K562 (cell line): ENCODE measurements around the gene BOLA3. TPM values are rescaled to one million over a fixed set of nuclear protein-coding genes. Genes with fewer than 3 reads are reported as not detected.

Source experiments
- ATAC-seq: fragments of 200-7000 bp; cut with Tn5 transposase; 3 replicates; pipeline ENCODE4 v1.9.1; 2020; ENCODE audit warnings: moderate library complexity
- BruUV-seq: library from RNA; stranded (reverse); fragments of 400-500 nt; replicated peaks from 2 replicates; lab custom pipeline; 2021; lab: Mats Ljungman, UMichigan
- CTCF ChIA-PET: fragments of 300-600 bp; formaldehyde crosslinking; extraction: SDS; loops from one replicate; lab custom pipeline; 2021; ENCODE audit warnings: low intra/inter-chr PET ratio; lab: Yijun Ruan, JAX
- POLR2A ChIA-PET: fragments of 300-600, 350-650 bp; sonication (Branson Sonifier 250); formaldehyde crosslinking; extraction: SDS; loops from one replicate; lab custom pipeline; 2021; ENCODE audit warnings: antibody characterized with exemption, inconsistent platforms; lab: Yijun Ruan, JAX
- DNase-seq, 4 experiments: peaks; one replicate each; pipeline versions ENCODE4 v3.0.0 to v3.0.0-alpha.2; 2011 to 2018; ENCODE audit warnings: low spot score in 3 of 4, mixed read lengths in 3 of 4; ENCODE audit errors: extremely low read depth in 1 of 4
- FAIRE-seq: peaks from 2 replicates; lab custom pipeline; 2011; peaks lifted over from hg19 to GRCh38; lab: Jason Lieb, UNC
- H2AFZ ChIP-seq: 2 replicates; pipeline ENCODE4 v1.6.0; 2011; ENCODE audit warnings: low read depth, low read length, control low read depth, inconsistent platforms
- H3K27ac ChIP-seq: fragments of 200-600 bp; 3 replicates; pipeline ENCODE4 v1.8.0; 2011; ENCODE audit warnings: low read depth, mild to moderate bottlenecking, control low read depth, inconsistent platforms, low read length, moderate library complexity, mixed read lengths; ENCODE audit errors: extremely low read depth
- H3K27me3 ChIP-seq, 2 experiments: fragments of 300-600 bp in 1 of 2; 2 replicates in 1 of 2; 3 replicates in 1 of 2; pipeline versions ENCODE4 v1.6.0 to v1.8.0; 2011; ENCODE audit warnings: inconsistent platforms in 2 of 2, low read length in 2 of 2, mild to moderate bottlenecking in 1 of 2, mixed read lengths in 1 of 2, moderate library complexity in 1 of 2; ENCODE audit not compliant: control insufficient read depth in 2 of 2, insufficient read depth in 2 of 2
- H3K36me3 ChIP-seq: fragments of 300-600 bp; 3 replicates; pipeline ENCODE4 v1.8.0; 2011; ENCODE audit warnings: mild to moderate bottlenecking, low read length, inconsistent platforms; ENCODE audit not compliant: control insufficient read depth, insufficient read depth
- H3K4me1 ChIP-seq, 2 experiments: fragments of 200-600 bp in 1 of 2; replicated peaks in 1 of 2; 2 replicates in 1 of 2; 3 replicates in 1 of 2; pipeline versions ENCODE4 v1.5.1 to v1.8.0; 2011; ENCODE audit warnings: inconsistent platforms in 2 of 2, low read length in 2 of 2, mild to moderate bottlenecking in 1 of 2, mixed read lengths in 1 of 2, moderate library complexity in 1 of 2; ENCODE audit not compliant: control insufficient read depth in 2 of 2, insufficient read depth in 2 of 2
- H3K4me2 ChIP-seq: 2 replicates; pipeline ENCODE4 v1.6.1; 2011; ENCODE audit warnings: low read length, control low read depth, inconsistent platforms, mixed read lengths; ENCODE audit not compliant: insufficient read depth
- H3K4me3 ChIP-seq: fragments of 200-600 bp; sonication (generic), shearing (Covaris generic); 2 replicates; pipeline ENCODE4 v1.5.1; 2016; ENCODE audit warnings: control low read depth, inconsistent platforms
- H3K79me2 ChIP-seq: fragments of 200-600 bp; 3 replicates; pipeline ENCODE4 v1.8.0; 2011; ENCODE audit warnings: low read length, inconsistent platforms; ENCODE audit not compliant: control insufficient read depth, insufficient read depth
- H3K9ac ChIP-seq, 2 experiments: 2 replicates each; pipeline versions ENCODE4 v1.6.0 to v1.6.1; 2011; ENCODE audit warnings: low read depth in 2 of 2, low read length in 2 of 2, control low read depth in 1 of 2, inconsistent platforms in 1 of 2, mild to moderate bottlenecking in 1 of 2, mixed read lengths in 1 of 2; ENCODE audit not compliant: insufficient read depth in 1 of 2
- H3K9me1 ChIP-seq: one replicate; pipeline ENCODE4 v1.6.0; 2011; ENCODE audit warnings: inconsistent platforms, mild to moderate bottlenecking, low read length, moderate library complexity; ENCODE audit not compliant: control insufficient read depth, insufficient read depth
- H3K9me3 ChIP-seq: replicated peaks from 2 replicates; pipeline ENCODE4 v1.5.1; 2011; ENCODE audit warnings: low read depth, low read length, inconsistent platforms; ENCODE audit not compliant: control insufficient read depth, insufficient read depth
- H4K20me1 ChIP-seq: replicated peaks from 2 replicates; pipeline ENCODE4 v1.6.1; 2011; ENCODE audit warnings: low read length, inconsistent platforms, mixed read lengths; ENCODE audit not compliant: control insufficient read depth, insufficient read depth
- CHCHD3 ChIP-seq: fragments of 250-450 bp; sonication (Bioruptor Pico); IDR thresholded peaks from 2 replicates; pipeline ENCODE4 v2.1.2; 2022; ENCODE audit warnings: mild to moderate bottlenecking
- KAT7 ChIP-seq: sonication (generic); formaldehyde crosslinking; IDR thresholded peaks from 2 replicates; pipeline ENCODE4 v1.8.0; 2022; ENCODE audit warnings: missing genetic modification reagents, mild to moderate bottlenecking, borderline replicate concordance
- NCOA1 ChIP-seq: fragments of 450-650 bp; IDR thresholded peaks from 2 replicates; pipeline ENCODE4 v1.6.1; 2016; ENCODE audit warnings: low read depth
- RAD21 ChIP-seq, 2 experiments: fragments of 250-450 bp in 1 of 2; fragments of 450-650 bp in 1 of 2; sonication (Bioruptor Pico) in 1 of 2; formaldehyde crosslinking in 1 of 2; IDR thresholded peaks in 1 of 2; conservative IDR thresholded peaks in 1 of 2; 2 replicates each; pipeline versions ENCODE4 v1.4.0 to v1.8.0; 2020 to 2022; ENCODE audit warnings: mild to moderate bottlenecking in 2 of 2, moderate library complexity in 1 of 2
- RBM22 ChIP-seq: fragments of 200-400 bp; formaldehyde crosslinking; IDR thresholded peaks from 2 replicates; pipeline ENCODE4 v1.6.1; 2018; ENCODE audit warnings: low read length, low read depth; ENCODE audit not compliant: poor library complexity, severe bottlenecking
- SMARCA4 ChIP-seq: fragments of 450-650 bp; IDR thresholded peaks from 2 replicates; pipeline ENCODE4 v1.6.1; 2016
- YY1 ChIP-seq, 3 experiments: IDR thresholded peaks; 2 replicates each; pipeline ENCODE4 v1.6.1; 2011; ENCODE audit warnings: low read length in 2 of 3, mild to moderate bottlenecking in 2 of 3, moderate library complexity in 2 of 3, borderline replicate concordance in 1 of 3, control low read depth in 1 of 3, low read depth in 1 of 3; ENCODE audit not compliant: insufficient read depth in 3 of 3, insufficient replicate concordance in 2 of 3, control insufficient read depth in 1 of 3, insufficient read length in 1 of 3; ENCODE audit errors: extremely low read depth in 1 of 3
- WGBS: fragments of 100-300 bp; shearing (Covaris generic); methylation state at CpG from one replicate; pipeline ENCODE4 v1.1.6; 2016; ENCODE audit warnings: low coverage, mixed read lengths; ENCODE audit not compliant: insufficient coverage; ENCODE audit errors: missing lambda C conversion rate; 5-methylcytosine and 5-hydroxymethylcytosine counted together
- in situ Hi-C: fragments of 300-500 bp; cut with MboI; formaldehyde crosslinking; loops from 4 replicates; pipeline ENCODE4 v1.15.0; 2018; ENCODE audit warnings: inconsistent platforms, mixed read lengths
- intact Hi-C: fragments of 100-400 bp; cut with micrococcal nuclease; formaldehyde crosslinking; loops from 2 replicates; pipeline ENCODE4 v1.14.2; 2022
- polyA plus RNA-seq, 8 experiments: library from polyadenylated mRNA; depleted of rRNA in 4 of 8; stranded (reverse) in 5 of 8; unstranded in 3 of 8; fragments of >200 nt; fragmentation: Nextera tagmentation in 2 of 8; fragmentation: Illumina TruSeq in 1 of 8; extraction: Ambion mirVana in 2 of 8; extraction: Trizol in 1 of 8; gene quantifications; 2 replicates each; pipeline versions ENCODE4 v1.2.1 to v1.2.3, GENCODE V29; 2011 to 2014; ENCODE audit warnings: inconsistent platforms in 1 of 8, missing spikeins in 1 of 8
- total RNA-seq, 7 experiments: library from RNA; depleted of rRNA in 6 of 7; stranded (reverse); fragments of >200 nt in 6 of 7; fragmentation: Illumina TruSeq in 2 of 7; extraction: Trizol in 2 of 7; gene quantifications; 2 replicates each; pipeline versions ENCODE4 v1.2.1 to v1.2.3, GENCODE V29; 2011 to 2021; ENCODE audit warnings: low replicate concordance in 1 of 7
- TF ChIP-seq, protein P1 (sequence below): fragments of 250-450 bp; sonication (Bioruptor Pico); IDR thresholded peaks from 2 replicates; pipeline ENCODE4 v1.9.0; 2021; ENCODE audit warnings: mild to moderate bottlenecking, inconsistent platforms
- TF ChIP-seq, protein P2 (sequence below), 2 experiments: fragments of 250-450 bp in 1 of 2; fragments of 450-650 bp in 1 of 2; sonication (Bioruptor Pico) in 1 of 2; IDR thresholded peaks; 2 replicates each; pipeline versions ENCODE4 v1.6.1 to v1.8.0; 2016 to 2021; ENCODE audit warnings: mild to moderate bottlenecking in 2 of 2, moderate library complexity in 2 of 2, missing compliant biosample characterization in 1 of 2, missing genetic modification characterization in 1 of 2
- TF ChIP-seq, protein P3 (sequence below): sonication (generic); formaldehyde crosslinking; IDR thresholded peaks from 2 replicates; pipeline ENCODE4 v1.8.0; 2022; ENCODE audit warnings: missing genetic modification reagents, mild to moderate bottlenecking, borderline replicate concordance
- TF ChIP-seq, protein P4 (sequence below): fragments of 250-450 bp; sonication (Bioruptor Pico); IDR thresholded peaks from 2 replicates; pipeline ENCODE4 v1.8.0; 2021; ENCODE audit warnings: mild to moderate bottlenecking, moderate library complexity
- TF ChIP-seq, protein P5 (sequence below), 2 experiments: fragments of 200-800 bp in 1 of 2; sonication (Bioruptor generic) in 1 of 2; sonication (generic) in 1 of 2; formaldehyde crosslinking in 1 of 2; IDR thresholded peaks in 1 of 2; conservative IDR thresholded peaks in 1 of 2; 2 replicates each; pipeline versions ENCODE4 v1.5.0 to v1.6.1; 2016 to 2020; ENCODE audit warnings: missing compliant biosample characterization in 1 of 2, missing genetic modification characterization in 1 of 2, missing genetic modification reagents in 1 of 2

BOLA3 gene
- total and polyA plus RNA-seq, 9 of the 15 experiments (the other 6 are each of a cell fraction or from before 2014, with no cell fraction given), result 149 to 619 (median 255) TPM

DNA sequence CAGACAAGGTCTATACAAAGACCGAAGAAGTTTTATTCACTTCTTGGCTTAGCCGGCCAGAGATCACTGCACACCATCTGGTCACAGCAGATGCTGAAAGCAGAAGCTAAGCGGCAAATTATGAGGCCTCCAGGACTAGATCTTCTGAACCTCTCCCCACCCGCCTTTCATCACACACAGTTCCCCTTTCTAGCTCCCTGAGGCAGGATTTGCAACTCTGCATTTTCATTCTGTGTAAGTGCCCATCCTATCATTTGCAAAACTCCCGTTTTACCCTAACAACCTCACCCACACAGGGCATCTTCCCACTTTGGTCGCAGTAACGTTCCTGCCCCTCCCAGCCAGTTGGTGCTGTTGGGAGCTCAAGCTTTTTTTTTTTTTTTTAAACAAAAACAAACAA is 34.0 kb upstream of the BOLA3 start:
- no peak overlapping the region for H3K4me3 ChIP-seq
- H3K36me3 ChIP-seq, result peaks cover 1% of the 10 kb centered on the region; the same call in 1 of the 3 replicates
- H3K9ac ChIP-seq, result peak overlapping the region in 1 of 2 experiments; percentile 37; a peak in 1 of 4 replicates
- peak overlapping the region; percentile 51; the same call in 1 of the 3 replicates for H3K27ac ChIP-seq
- peak; percentile 49 to 82 (median 55) for DNase-seq
- no peaks in the 10 kb centered on the region for H3K9me1 ChIP-seq
- peak; percentile 30 for ATAC-seq
- no peaks in the 10 kb centered on the region for H3K9me3 ChIP-seq
- in situ Hi-C loops (no loop called here), intact Hi-C loops (loop anchor here (1.0 kb wide), 1 partner anchor 17 kb away; the partner anchor contains the start of gene MTHFD2)
- H3K4me2 ChIP-seq, result peak overlapping the region; percentile 53
- peaks cover 21 to 23% of the 10 kb centered on the region in 2 experiments for H3K4me1 ChIP-seq
- WGBS, result 5% methylated on average over 7 of the region's 7 CpGs
- ChIA-PET POLR2A (interaction anchor here (0.5 to 2.1 kb wide), 13 partner anchors 10 to 324 kb away, joined by 3 to 25 read pairs (median 4); partner anchors contain the start of gene MTHFD2), CTCF (interaction anchor here (0.7 kb wide), 1 partner anchor 254 kb away, joined by 8 read pairs; no protein-coding TSS in a partner anchor)
- no peaks in the 10 kb centered on the region for H3K27me3 ChIP-seq
- H4K20me1 ChIP-seq, result no peaks in the 10 kb centered on the region; the same call in 1 of the 2 replicates
- peak; percentile 74 for FAIRE-seq
- peak overlapping the region; percentile 91 for H2AFZ ChIP-seq
- peaks cover 19% of the 10 kb centered on the region for H3K79me2 ChIP-seq
- no TSS peak for BruUV-seq
- TF ChIP-seq KAT7 (CRISPR knock-in tag) (no peak), NCOA1 (0 out of 2 replicates have a peak, but pooled peaks have one; percentile 52), RAD21 (CRISPR knock-in tag; conservative IDR thresholded peaks at IDR 0.05 in 1 of 2, IDR thresholded peaks at IDR 0.05 in 1 of 2) (no peak; a peak in 1 of 4 replicates), YY1 (IDR thresholded peaks at IDR 0.05; ENCODE audit: borderline replicate concordance in 1 of 3, control insufficient read depth in 1 of 3, extremely low read depth in 1 of 3, insufficient read depth in 3 of 3, insufficient read length in 1 of 3, insufficient replicate concordance in 2 of 3, low read depth in 1 of 3, low read length in 2 of 3) (peak in 1 of 3 experiments; percentile 21), SMARCA4 (peak; percentile 75), CHCHD3 (CRISPR knock-in tag) (no peak), RBM22 (no peak)
- TF ChIP-seq, protein P1, sequence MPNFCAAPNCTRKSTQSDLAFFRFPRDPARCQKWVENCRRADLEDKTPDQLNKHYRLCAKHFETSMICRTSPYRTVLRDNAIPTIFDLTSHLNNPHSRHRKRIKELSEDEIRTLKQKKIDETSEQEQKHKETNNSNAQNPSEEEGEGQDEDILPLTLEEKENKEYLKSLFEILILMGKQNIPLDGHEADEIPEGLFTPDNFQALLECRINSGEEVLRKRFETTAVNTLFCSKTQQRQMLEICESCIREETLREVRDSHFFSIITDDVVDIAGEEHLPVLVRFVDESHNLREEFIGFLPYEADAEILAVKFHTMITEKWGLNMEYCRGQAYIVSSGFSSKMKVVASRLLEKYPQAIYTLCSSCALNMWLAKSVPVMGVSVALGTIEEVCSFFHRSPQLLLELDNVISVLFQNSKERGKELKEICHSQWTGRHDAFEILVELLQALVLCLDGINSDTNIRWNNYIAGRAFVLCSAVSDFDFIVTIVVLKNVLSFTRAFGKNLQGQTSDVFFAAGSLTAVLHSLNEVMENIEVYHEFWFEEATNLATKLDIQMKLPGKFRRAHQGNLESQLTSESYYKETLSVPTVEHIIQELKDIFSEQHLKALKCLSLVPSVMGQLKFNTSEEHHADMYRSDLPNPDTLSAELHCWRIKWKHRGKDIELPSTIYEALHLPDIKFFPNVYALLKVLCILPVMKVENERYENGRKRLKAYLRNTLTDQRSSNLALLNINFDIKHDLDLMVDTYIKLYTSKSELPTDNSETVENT, result no peak
- TF ChIP-seq, protein P2, sequence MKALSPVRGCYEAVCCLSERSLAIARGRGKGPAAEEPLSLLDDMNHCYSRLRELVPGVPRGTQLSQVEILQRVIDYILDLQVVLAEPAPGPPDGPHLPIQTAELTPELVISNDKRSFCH (CRISPR knock-in tag; IDR thresholded peaks at IDR 0.05), result no peak
- TF ChIP-seq, protein P2 (tag; IDR thresholded peaks at IDR 0.05), result no peak
- TF ChIP-seq, protein P3, sequence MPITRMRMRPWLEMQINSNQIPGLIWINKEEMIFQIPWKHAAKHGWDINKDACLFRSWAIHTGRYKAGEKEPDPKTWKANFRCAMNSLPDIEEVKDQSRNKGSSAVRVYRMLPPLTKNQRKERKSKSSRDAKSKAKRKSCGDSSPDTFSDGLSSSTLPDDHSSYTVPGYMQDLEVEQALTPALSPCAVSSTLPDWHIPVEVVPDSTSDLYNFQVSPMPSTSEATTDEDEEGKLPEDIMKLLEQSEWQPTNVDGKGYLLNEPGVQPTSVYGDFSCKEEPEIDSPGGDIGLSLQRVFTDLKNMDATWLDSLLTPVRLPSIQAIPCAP, result no peak
- TF ChIP-seq, protein P4, sequence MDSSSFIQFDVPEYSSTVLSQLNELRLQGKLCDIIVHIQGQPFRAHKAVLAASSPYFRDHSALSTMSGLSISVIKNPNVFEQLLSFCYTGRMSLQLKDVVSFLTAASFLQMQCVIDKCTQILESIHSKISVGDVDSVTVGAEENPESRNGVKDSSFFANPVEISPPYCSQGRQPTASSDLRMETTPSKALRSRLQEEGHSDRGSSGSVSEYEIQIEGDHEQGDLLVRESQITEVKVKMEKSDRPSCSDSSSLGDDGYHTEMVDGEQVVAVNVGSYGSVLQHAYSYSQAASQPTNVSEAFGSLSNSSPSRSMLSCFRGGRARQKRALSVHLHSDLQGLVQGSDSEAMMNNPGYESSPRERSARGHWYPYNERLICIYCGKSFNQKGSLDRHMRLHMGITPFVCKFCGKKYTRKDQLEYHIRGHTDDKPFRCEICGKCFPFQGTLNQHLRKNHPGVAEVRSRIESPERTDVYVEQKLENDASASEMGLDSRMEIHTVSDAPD (CRISPR knock-in tag), result no peak
- TF ChIP-seq, protein P5, sequence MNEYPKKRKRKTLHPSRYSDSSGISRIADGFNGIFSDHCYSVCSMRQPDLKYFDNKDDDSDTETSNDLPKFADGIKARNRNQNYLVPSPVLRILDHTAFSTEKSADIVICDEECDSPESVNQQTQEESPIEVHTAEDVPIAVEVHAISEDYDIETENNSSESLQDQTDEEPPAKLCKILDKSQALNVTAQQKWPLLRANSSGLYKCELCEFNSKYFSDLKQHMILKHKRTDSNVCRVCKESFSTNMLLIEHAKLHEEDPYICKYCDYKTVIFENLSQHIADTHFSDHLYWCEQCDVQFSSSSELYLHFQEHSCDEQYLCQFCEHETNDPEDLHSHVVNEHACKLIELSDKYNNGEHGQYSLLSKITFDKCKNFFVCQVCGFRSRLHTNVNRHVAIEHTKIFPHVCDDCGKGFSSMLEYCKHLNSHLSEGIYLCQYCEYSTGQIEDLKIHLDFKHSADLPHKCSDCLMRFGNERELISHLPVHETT (CRISPR knock-in tag; conservative IDR thresholded peaks at IDR 0.05 in 1 of 2, IDR thresholded peaks at IDR 0.05 in 1 of 2), result 0 out of 4 replicates have a peak, but pooled peaks of 1 of the 2 experiments have one; percentile 32
